Fibroblast of skin of scalp (primary cell): ENCODE data around the gene MTX1.
A peak's percentile ranks its signal among the peaks of the same experiment; 100 is the strongest.
"Not testable (repeated sequence)": the region's sequence is repeated elsewhere in the genome, so short reads cannot be mapped to it uniquely, and the experiment has no call there.

ENCODE experiments used
- DNase-seq: peaks from one replicate; pipeline ENCODE4 v3.0.0-alpha.2; 2013

MTX1 gene

GRCh38 chr1:155209312-155209721, 822 bp downstream of the MTX1 start:
- DNase-seq: no peak

GRCh38 chr1:155210314-155211104, 2.0 kb downstream of the MTX1 start:
- no peak for DNase-seq

- not testable (repeated sequence) for DNase-seq
Measured at GRCh38 chr1:155211381-155212050, 3.0 kb downstream of the MTX1 start.

- not testable (repeated sequence) for DNase-seq
Measured at GRCh38 chr1:155212051-155212440, 3.6 kb downstream of the MTX1 start.

- not testable (repeated sequence) for DNase-seq
Measured at GRCh38 chr1:155214702-155215101, 6.2 kb downstream of the MTX1 start.

GRCh38 chr1:155218854-155219591, 10.5 kb downstream of the MTX1 start:
- peak; percentile 69 for DNase-seq

GRCh38 chr1:155219592-155220031, 11.1 kb downstream of the MTX1 start:
- no peak for DNase-seq

- DNase-seq: not testable (repeated sequence)
Measured at GRCh38 chr1:155220211-155220965, 11.9 kb downstream of the MTX1 start.

- DNase-seq: no peak
Measured at GRCh38 chr1:155223047-155223446, 14.6 kb downstream of the MTX1 start.

- not testable (repeated sequence) for DNase-seq
Measured at GRCh38 chr1:155225404-155225759, 16.9 kb downstream of the MTX1 start.

GRCh38 chr1:155226188-155226909, 17.9 kb downstream of the MTX1 start:
- DNase-seq: peak; percentile 87

- DNase-seq: peak; percentile 46
Measured at GRCh38 chr1:155226910-155227260, 18.4 kb downstream of the MTX1 start.

GRCh38 chr1:155227261-155228095, 19.0 kb downstream of the MTX1 start:
- DNase-seq: peak; percentile 99

GRCh38 chr1:155228096-155228427, 19.6 kb downstream of the MTX1 start:
- DNase-seq: no peak

- not testable (repeated sequence) for DNase-seq
Measured at GRCh38 chr1:155231302-155231701, 22.8 kb downstream of the MTX1 start.

- peak; percentile 55 for DNase-seq
Measured at GRCh38 chr1:155232001-155232978, 23.8 kb downstream of the MTX1 start.

- not testable (repeated sequence) for DNase-seq
Measured at GRCh38 chr1:155233502-155233901, 25.0 kb downstream of the MTX1 start.

- DNase-seq: not testable (repeated sequence)
Measured at GRCh38 chr1:155235375-155235774, 26.9 kb downstream of the MTX1 start.

- DNase-seq: no peak
Measured at GRCh38 chr1:155236451-155236850, 28.0 kb downstream of the MTX1 start.
